Spinal cord (tissue), 10 donors: ENCODE results near the gene GALNS. TPM values are rescaled to one million over a fixed set of nuclear protein-coding genes. Genes with fewer than 3 reads are reported as not detected.

Source experiments
- DNase-seq, 6 donors: peaks; one replicate each; pipeline versions ENCODE4 v3.0.0 to v3.0.0-alpha.2; 2013 to 2015; ENCODE audit warnings: low spot score in 6 of 6, low read depth in 4 of 6
- H3K27ac ChIP-seq: one replicate; pipeline ENCODE4 v1.5.1; 2013; ENCODE audit warnings: low read depth, low read length, control low read depth
- H3K27me3 ChIP-seq: one replicate; pipeline ENCODE4 v1.6.1; 2013; ENCODE audit warnings: low read length; ENCODE audit not compliant: control insufficient read depth, insufficient read depth
- H3K36me3 ChIP-seq: one replicate; pipeline ENCODE4 v1.6.1; 2013; ENCODE audit warnings: low read length; ENCODE audit not compliant: control insufficient read depth, insufficient read depth
- H3K4me1 ChIP-seq: one replicate; pipeline ENCODE4 v1.6.1; 2013; ENCODE audit warnings: low read length; ENCODE audit not compliant: control insufficient read depth, insufficient read depth
- H3K4me3 ChIP-seq: one replicate; pipeline ENCODE4 v1.5.1; 2013; ENCODE audit warnings: low read depth, low read length, control low read depth
- H3K9me3 ChIP-seq: one replicate; pipeline ENCODE4 v1.6.1; 2013; ENCODE audit warnings: low read length; ENCODE audit not compliant: control insufficient read depth, insufficient read depth
- WGBS: methylation state at CpG from one replicate; pipeline ENCODE4 v1.1.5; 2013; ENCODE audit warnings: missing lambda C conversion rate; ENCODE audit not compliant: insufficient coverage; 5-methylcytosine and 5-hydroxymethylcytosine counted together
- polyA plus RNA-seq, 2 donors: library from polyadenylated mRNA; unstranded; fragments of 120-200 nt; gene quantifications; one replicate each; pipeline ENCODE4 v1.2.1, GENCODE V29; 2013; ENCODE audit not compliant: insufficient read length in 2 of 2
- total RNA-seq, 2 donors: library from RNA; depleted of rRNA in 1 of 2; stranded (reverse); fragments of 120-200 nt in 1 of 2; fragments of >200 nt in 1 of 2; gene quantifications; one replicate each; pipeline versions ENCODE4 v1.2.3 to v1.2.4, GENCODE V29; 2013 to 2014
- donor health status: healthy.

The GALNS gene
- total and polyA plus RNA-seq, 4 donors: 11.8 to 42.8 (median 24.4) TPM

GRCh38 chr16:88815901-88816589 is 40.7 kb downstream of the GALNS start:
- Histone ChIP-seq H3K27ac (no peak overlapping the region), H3K4me1 (peaks cover 19% of the 10 kb centered on the region), H3K9me3 (no peaks in the 10 kb centered on the region), H3K4me3 (no peak overlapping the region), H3K36me3 (peaks cover 60% of the 10 kb centered on the region), H3K27me3 (no peaks in the 10 kb centered on the region)
- peak in 2 of 6 donors; percentile 46 to 66 for DNase-seq
- 57% methylated on average over 19 of the region's 19 CpGs for WGBS

- Histone ChIP-seq H3K27ac (no peak overlapping the region), H3K4me3 (no peak overlapping the region), H3K4me1 (peaks cover 27% of the 10 kb centered on the region), H3K9me3 (no peaks in the 10 kb centered on the region), H3K36me3 (peaks cover 55% of the 10 kb centered on the region), H3K27me3 (no peaks in the 10 kb centered on the region)
- DNase-seq: no peak
- WGBS: 88% methylated on average over 10 of the region's 10 CpGs
These were observed 41.5 kb downstream of the GALNS start for GRCh38 chr16:88815227-88815626.

- no peak for DNase-seq
- H3K9me3 ChIP-seq: no peaks in the 10 kb centered on the region
- 85% methylated on average over 12 of the region's 13 CpGs for WGBS
These were observed 42.6 kb downstream of the GALNS start for GRCh38 chr16:88814144-88814502.

GRCh38 chr16:88813269-88814143 is 43.2 kb downstream of the GALNS start:
- DNase-seq: no peak
- no peak overlapping the region for H3K4me3 ChIP-seq
- no peak overlapping the region for H3K27ac ChIP-seq
- peaks cover 62% of the 10 kb centered on the region for H3K36me3 ChIP-seq
- H3K9me3 ChIP-seq: no peaks in the 10 kb centered on the region
- WGBS: 68% methylated on average over 12 of the region's 26 CpGs
- H3K27me3 ChIP-seq: no peaks in the 10 kb centered on the region
- H3K4me1 ChIP-seq: peaks cover 34% of the 10 kb centered on the region

More at GRCh38 chr16:88814144-88814502, 42.6 kb downstream of the GALNS start:
- H3K27ac ChIP-seq: no peak overlapping the region
- no peaks in the 10 kb centered on the region for H3K27me3 ChIP-seq
- peaks cover 34% of the 10 kb centered on the region for H3K4me1 ChIP-seq
- peaks cover 62% of the 10 kb centered on the region for H3K36me3 ChIP-seq
- no peak overlapping the region for H3K4me3 ChIP-seq

- H3K4me1 ChIP-seq: peaks cover 34% of the 10 kb centered on the region
- H3K9me3 ChIP-seq: no peaks in the 10 kb centered on the region
- 66% methylated on average over 27 of the region's 37 CpGs for WGBS
- H3K36me3 ChIP-seq: peaks cover 62% of the 10 kb centered on the region
- peak in 1 of 6 donors; percentile 22 for DNase-seq
- H3K4me3 ChIP-seq: peak overlapping the region; percentile 48
- H3K27me3 ChIP-seq: no peaks in the 10 kb centered on the region
- H3K27ac ChIP-seq: peak overlapping the region; percentile 69
These were observed 44.1 kb downstream of the GALNS start for GRCh38 chr16:88812513-88813268.

GRCh38 chr16:88811769-88812512 is 44.8 kb downstream of the GALNS start, which contains the start of gene APRT:
Gene APRT (minus strand): TSS chr16:88811928. CDS start chr16:88811899, 29 bp downstream.
- WGBS: under 1% methylated on average over 84 of the region's 84 CpGs

GRCh38 chr16:88810912-88811768 is 45.6 kb downstream of the GALNS start:
- Histone ChIP-seq H3K4me3 (peak overlapping the region; percentile 71), H3K27ac (peak overlapping the region; percentile 75), H3K36me3 (peaks cover 62% of the 10 kb centered on the region), H3K4me1 (peaks cover 34% of the 10 kb centered on the region), H3K9me3 (no peaks in the 10 kb centered on the region), H3K27me3 (no peaks in the 10 kb centered on the region)
- DNase-seq: peak; percentile 72 to 96 (median 84)
- WGBS: 1% methylated on average over 65 of the region's 65 CpGs

More at GRCh38 chr16:88811769-88812512, 44.8 kb downstream of the GALNS start, which contains the start of gene APRT:
- peak within 1 kb of the TSS; percentile 71 for H3K4me3 ChIP-seq
- peak; percentile 77 to 97 (median 88) for DNase-seq
- no peaks in the 10 kb centered on the region for H3K27me3 ChIP-seq
- peak within 1 kb of the TSS; percentile 75 for H3K27ac ChIP-seq
- peaks cover 62% of the 10 kb centered on the region for H3K36me3 ChIP-seq
- peaks cover 34% of the 10 kb centered on the region for H3K4me1 ChIP-seq
- no peaks in the 10 kb centered on the region for H3K9me3 ChIP-seq

GRCh38 chr16:88810166-88810911 is 46.4 kb downstream of the GALNS start:
- H3K9me3 ChIP-seq: no peaks in the 10 kb centered on the region
- peak overlapping the region; percentile 71 for H3K4me3 ChIP-seq
- WGBS: 43% methylated on average over 11 of the region's 12 CpGs

More at GRCh38 chr16:88810166-88810911, 46.4 kb downstream of the GALNS start:
- no peak for DNase-seq
- Histone ChIP-seq H3K4me1 (peaks cover 32% of the 10 kb centered on the region), H3K36me3 (peaks cover 62% of the 10 kb centered on the region), H3K27ac (peak overlapping the region; percentile 75), H3K27me3 (no peaks in the 10 kb centered on the region)
